Fibroblast of pulmonary artery (primary cell): Measurements from ENCODE around the gene PSD.

ENCODE experiments used
- DNase-seq: peaks from one replicate; pipeline ENCODE4 v3.0.0-alpha.2; 2010; ENCODE audit warnings: low read depth
- H3K4me3 ChIP-seq: replicated peaks from 2 replicates; pipeline ENCODE4 v1.5.1; 2011; ENCODE audit warnings: low read depth, mild to moderate bottlenecking, control low read depth, low read length, moderate library complexity
- TF ChIP-seq, protein P1 (sequence below): IDR thresholded peaks from 2 replicates; pipeline ENCODE4 v1.5.1; 2011; ENCODE audit warnings: mild to moderate bottlenecking, control low read depth, low read length, inconsistent platforms; ENCODE audit errors: missing control alignments

Gene PSD

DNA sequence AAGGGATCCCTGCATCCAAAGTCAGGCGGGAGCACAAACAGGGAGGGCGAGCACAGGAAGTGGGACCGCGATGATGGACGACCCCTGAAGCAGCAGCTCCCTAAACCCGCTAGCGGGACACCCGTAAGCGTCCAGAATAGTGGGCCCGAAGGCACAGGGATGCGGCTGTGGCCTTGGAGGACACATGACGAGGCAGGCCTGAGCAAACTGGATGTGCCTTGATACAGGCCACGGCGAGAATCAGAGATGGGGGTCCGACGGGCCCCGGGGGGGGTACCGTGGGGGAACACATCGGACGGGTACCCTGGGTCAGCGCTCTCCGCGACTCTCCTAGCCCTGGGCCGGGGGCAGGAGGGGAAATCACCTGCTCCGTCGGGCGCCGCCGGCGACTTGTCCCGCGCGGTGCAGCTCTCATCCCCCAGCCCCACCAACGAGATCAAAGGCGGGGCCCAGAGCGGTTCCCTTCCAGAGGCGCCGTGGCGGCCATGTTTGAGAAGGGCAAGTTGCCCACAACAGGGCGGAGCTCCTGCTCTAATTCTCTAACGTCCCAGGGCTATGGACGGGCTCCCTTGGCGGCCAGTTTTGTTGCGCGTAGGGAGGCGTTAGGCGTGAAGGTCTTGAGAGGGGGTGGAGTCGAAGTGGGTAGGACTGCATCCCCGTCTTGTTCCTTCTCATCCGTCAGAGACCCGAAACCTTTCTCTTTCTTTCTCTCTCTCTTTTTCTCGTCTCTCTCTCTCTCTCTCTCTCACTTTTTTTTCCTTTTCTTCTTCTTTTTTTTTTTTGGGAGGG lies 13.8 kb upstream of the PSD start, which contains the start of gene CUEDC2:
TSS of gene CUEDC2 (minus strand) at position 413 of the 789 bp plus-strand sequence. CDS start 7,386 bp downstream, outside the sequence.
- TF ChIP-seq, protein P1, sequence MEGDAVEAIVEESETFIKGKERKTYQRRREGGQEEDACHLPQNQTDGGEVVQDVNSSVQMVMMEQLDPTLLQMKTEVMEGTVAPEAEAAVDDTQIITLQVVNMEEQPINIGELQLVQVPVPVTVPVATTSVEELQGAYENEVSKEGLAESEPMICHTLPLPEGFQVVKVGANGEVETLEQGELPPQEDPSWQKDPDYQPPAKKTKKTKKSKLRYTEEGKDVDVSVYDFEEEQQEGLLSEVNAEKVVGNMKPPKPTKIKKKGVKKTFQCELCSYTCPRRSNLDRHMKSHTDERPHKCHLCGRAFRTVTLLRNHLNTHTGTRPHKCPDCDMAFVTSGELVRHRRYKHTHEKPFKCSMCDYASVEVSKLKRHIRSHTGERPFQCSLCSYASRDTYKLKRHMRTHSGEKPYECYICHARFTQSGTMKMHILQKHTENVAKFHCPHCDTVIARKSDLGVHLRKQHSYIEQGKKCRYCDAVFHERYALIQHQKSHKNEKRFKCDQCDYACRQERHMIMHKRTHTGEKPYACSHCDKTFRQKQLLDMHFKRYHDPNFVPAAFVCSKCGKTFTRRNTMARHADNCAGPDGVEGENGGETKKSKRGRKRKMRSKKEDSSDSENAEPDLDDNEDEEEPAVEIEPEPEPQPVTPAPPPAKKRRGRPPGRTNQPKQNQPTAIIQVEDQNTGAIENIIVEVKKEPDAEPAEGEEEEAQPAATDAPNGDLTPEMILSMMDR = no peak
- peak within 1 kb of the TSS; percentile 92 for H3K4me3 ChIP-seq
- DNase-seq = peak; percentile 98

DNA sequence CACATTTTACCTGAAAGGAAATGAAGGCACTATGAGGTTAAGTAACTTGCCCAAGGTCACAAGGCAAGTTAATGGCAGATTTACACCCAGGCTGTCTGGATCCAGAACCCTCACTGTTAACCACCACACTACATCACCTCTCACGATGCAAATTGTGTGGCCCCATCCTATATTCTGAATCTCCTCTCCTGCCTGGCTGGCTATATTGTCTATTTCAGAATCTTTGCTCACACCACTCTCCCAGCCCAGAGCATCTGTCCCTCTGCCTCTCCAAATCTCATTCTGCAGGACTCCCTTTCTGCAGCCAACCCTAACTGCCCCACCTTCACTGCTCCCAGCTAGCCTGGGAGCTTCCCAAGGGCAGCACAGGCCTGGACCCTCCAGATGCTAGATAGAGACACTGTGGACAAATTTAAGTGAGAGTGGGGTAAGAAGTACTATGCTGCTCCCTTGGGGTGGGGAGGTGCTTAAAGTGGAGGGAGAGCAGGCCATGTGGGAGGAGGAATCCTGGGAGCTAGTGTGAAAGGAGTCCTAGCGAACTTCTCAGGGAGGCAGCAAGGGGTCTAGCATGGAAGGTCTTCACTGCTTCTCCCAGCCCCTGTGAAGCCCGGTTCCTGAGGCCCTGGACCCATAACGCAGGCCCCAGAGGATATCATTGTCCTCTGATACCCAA lies 13.0 kb upstream of the PSD start:
- H3K4me3 ChIP-seq = peak overlapping the region; percentile 92
- DNase-seq = peak; percentile 49
- TF ChIP-seq, protein P1 = no peak

DNA sequence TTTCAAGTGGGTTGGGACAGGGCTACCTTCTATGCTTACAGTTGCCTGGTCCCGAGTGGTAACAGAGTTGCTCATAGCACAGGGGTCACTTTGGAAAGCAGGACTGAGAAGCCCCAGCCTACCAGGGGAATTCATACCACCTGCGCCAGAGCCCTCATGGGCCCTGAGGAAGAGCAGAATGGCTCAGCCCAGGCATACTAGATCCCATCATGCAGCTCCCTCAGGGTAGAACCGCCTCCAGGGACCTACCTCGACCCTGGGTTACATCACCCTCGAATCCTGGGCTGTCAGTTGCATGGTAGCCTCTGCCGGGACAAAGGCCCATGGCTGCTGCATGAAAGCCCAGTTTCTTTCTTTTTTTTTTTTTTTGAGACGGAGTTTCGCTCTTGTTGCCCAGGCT lies 10.9 kb upstream of the PSD start:
- no peak for DNase-seq
- no peak overlapping the region for H3K4me3 ChIP-seq
- TF ChIP-seq, protein P1 = no peak

DNA sequence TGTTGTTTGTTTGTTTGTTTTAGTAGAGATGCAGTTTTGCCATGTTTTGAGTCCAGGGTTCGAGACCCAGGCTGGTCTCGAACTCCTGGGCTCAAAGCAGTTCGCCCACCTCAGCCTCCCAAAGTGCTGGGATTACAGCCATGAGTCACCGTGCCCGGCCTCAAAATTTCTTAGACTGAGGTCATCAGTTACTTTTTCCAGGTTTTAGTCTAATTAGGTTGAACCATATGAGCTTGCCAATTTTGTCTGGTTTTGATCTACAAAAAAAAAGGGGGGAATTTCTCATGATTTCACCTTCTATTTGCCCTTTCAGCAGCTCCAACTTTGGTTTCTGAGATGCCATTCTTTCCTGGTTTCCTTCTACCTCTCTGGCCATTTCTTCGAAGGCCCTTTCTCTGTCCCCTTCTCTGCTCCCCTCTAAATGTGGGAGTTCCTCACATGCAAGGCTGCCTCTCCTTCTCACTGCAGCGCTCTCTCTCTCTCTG lies 8.3 kb upstream of the PSD start:
- DNase-seq = no peak
- no peak overlapping the region for H3K4me3 ChIP-seq
- TF ChIP-seq, protein P1 = no peak

DNA sequence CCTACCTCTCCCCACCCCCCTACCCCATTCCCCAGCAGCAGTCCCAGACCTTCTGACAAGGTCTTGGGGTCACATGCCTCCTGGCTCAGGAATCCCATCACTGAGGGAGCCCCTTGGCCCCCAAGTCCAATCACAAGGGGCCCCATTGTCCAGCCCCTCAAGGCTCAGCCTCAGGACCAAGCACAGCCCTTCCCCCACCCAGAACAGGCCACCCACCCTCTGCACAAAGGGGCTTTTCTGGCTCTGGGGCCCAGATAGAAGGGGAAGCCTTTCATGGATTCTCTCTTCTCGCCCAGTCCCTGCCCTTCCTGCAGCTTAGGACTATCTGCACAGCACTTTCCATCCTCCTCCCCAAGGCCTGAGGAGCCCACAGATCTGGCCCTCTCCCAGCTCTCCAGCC lies 6.9 kb upstream of the PSD start:
- H3K4me3 ChIP-seq = no peak overlapping the region
- TF ChIP-seq, protein P1 = no peak
- no peak for DNase-seq

DNA sequence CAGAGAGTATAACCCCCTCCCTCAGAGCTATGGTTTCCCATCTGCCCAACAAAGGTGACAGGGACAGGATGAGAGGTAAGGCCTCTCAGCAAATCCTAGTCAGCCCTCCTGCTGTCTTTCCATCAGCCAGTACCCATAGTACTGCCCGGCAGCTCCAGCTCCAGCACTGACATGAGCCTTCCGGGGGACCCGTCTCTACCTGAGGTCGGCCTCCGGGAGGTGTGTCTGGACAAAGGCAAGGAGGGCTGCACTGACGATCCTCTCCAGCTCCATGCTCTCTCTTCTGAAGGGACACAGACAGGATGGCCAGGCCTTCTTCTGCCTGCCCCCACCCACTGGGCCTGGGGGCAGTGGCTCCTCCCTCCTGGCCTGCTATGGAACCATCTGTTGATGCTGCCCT lies 6.3 kb upstream of the PSD start:
- TF ChIP-seq, protein P1 = no peak
- DNase-seq = no peak
- H3K4me3 ChIP-seq = no peak overlapping the region
